HG03342 (cell line): ENCODE data around the gene USH1G.

Source experiments
- ATAC-seq: cut with Tn5 transposase; IDR thresholded peaks from one replicate; pipeline ENCODE4 v1.9.1; 2021; ENCODE audit warnings: mild to moderate bottlenecking, moderate library complexity; ENCODE audit not compliant: unreplicated experiment

Gene USH1G

DNA sequence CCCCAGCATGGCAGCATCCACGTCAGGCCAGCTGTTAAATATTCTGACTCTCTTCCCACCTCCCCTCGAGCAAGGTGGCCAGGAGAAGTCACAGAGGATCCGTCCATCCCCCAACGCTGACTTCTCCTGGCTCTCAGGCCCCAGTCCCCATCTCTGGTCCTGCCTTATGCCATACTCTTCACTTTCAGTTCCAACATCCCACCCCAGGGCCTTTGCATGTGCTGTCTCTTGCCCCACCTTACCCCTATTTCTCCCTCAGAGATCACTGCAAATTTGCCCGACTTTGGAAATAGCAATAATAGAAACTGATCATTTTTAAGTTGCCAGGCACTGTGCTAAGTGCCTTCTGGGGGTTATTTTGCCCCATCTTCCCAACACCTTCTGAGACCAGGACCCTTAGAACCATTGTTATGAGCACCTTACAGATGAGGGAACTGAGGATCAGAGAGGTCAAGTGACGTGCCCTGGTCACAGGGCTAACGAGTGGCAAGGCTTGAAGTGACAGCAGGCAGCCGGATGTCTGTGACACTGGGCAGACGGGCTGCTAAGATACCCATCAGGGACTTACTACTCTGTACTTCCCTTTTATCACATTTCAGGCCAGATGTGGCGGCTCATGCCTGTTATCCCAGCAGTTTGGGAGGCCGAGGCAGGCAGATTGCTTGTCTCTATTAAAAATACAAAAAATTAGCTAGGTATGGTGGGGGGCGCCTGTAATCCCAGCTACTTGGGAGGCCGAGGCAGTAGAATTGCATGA, 31.8 kb upstream of the USH1G start:
- ATAC-seq = no peak

DNA sequence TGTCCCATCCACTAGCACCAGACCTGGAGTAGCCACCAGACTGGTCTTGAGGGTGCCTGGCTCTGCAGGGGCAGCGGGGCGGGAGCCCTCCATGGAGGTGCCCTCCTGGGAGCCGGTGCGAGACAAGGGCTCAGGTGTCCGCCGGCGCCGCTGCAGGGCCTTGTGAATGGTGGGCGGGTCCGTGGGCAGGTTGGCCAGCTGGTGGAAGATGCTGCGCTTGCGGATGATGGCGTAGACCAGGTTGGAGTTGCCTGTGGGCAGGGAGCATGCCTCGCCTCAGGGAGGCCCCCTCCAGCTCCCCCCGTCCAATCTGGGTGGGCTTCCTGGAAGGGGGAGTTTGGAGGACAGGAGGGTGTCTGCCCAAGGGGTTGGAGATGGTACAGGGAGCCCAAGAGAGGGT, 31.1 kb upstream of the USH1G start:
- ATAC-seq = no peak

- ATAC-seq = no peak
Measured at GRCh38 chr17:74953134-74953687, 30.2 kb upstream of the USH1G start.

GRCh38 chr17:74952431-74953133, 29.5 kb upstream of the USH1G start:
- no peak for ATAC-seq

DNA sequence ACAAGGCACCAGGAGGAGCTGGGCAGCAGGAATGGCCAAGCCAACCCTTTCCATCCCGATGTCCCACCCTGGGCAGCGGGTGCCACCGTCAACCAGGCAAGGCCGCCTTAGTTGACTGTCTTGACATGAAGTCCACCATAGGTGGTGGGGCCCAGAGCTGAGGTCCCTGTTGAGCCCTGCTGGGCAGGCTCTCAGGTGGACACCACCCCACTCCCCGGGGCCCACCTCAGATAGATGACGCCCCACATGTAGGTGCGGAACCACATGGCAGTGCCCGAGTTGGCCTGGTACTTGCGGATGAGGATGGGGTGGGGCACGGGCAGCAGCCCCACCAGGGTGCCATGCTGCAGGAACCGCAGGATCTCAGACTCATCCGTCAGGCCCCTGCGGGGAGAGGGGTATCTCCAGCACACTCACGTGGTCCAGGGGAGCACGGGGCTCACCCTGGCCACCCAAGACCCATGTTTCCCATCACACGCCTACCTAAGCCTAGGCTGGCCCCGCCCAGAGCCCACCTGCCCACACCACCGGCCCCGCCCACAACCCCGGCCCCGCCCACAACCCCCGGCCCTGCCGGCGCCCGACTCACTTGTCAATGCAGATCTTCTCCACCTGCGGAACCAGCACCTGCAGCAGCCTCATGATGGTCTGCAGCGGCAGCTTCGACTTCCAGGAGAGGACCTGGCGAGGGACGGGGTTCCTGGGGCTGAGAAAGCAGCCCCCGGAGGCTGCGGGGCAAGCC, 28.8 kb upstream of the USH1G start:
- no peak for ATAC-seq

GRCh38 chr17:74951065-74951464, 28.0 kb upstream of the USH1G start:
- ATAC-seq = no peak

GRCh38 chr17:74950207-74950606, 27.2 kb upstream of the USH1G start:
- no peak for ATAC-seq

DNA sequence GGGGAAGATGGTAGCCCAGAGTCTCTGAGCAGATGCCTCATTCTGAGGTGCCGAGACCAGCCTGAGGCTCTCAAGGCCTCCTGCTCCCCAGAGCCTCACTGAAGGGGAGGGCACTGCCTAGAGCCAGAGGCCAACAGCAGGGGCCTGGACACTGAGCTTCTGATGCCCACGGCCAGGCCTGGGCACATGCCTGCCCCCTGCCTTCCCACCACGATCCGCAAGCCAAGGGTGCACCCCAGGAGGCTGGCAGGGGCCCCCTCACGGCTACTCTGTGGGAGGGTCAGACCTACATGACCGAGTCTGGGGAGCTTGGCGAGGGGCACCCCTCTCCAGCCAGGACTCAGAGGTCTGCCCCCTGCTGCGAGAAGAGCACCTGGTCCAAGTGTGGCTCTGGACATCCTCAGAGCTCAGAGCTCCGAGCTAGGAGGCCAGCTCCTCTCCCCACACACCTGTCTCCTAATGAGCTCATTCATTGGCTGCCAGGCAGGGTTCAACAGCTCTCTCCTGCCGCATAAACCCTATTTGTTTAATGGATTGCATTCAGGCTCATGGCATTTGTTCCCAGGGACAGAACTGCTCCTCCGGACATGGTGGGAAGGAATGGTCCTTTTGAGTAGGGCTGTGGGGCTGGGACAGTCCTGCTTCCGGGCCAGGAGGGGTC, 26.5 kb upstream of the USH1G start:
- ATAC-seq = no peak

GRCh38 chr17:74947041-74947754, 24.1 kb upstream of the USH1G start:
- no peak for ATAC-seq

GRCh38 chr17:74946641-74947040, 23.6 kb upstream of the USH1G start:
- ATAC-seq = no peak

GRCh38 chr17:74945543-74945942, 22.5 kb upstream of the USH1G start:
- no peak for ATAC-seq

DNA sequence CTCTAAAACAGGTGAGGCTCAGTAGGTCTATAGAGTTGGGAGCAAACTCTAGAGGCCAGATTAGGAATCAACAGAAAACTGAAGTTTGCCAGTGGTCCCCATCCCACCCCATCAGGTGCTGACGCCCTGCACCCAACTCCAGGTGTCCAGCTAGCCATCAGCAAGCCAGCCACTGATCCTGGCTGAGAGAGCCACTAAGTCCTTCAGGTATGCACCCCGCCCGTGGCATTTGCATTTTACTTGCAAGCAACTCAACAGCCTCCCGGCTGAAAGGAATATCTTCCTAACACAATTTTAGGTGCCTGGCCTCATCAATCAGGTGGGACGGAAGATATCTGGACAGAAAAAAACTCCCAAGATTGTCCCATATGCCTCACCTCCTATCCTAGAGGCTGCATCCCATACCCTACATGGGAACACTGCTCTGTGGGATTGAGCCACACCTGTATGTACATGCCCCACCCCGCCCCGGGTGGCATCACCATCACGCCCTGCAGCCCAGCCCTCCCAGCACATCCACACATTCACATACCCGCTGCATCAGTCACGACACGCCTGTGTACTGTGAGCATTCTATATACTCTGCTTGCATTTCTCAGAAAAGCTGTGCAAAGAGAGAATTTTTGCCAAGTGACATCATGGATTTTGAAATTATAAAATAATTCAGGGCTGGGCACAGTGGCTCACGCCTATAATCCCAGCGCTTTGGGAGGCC, 20.9 kb upstream of the USH1G start:
- no peak for ATAC-seq

DNA sequence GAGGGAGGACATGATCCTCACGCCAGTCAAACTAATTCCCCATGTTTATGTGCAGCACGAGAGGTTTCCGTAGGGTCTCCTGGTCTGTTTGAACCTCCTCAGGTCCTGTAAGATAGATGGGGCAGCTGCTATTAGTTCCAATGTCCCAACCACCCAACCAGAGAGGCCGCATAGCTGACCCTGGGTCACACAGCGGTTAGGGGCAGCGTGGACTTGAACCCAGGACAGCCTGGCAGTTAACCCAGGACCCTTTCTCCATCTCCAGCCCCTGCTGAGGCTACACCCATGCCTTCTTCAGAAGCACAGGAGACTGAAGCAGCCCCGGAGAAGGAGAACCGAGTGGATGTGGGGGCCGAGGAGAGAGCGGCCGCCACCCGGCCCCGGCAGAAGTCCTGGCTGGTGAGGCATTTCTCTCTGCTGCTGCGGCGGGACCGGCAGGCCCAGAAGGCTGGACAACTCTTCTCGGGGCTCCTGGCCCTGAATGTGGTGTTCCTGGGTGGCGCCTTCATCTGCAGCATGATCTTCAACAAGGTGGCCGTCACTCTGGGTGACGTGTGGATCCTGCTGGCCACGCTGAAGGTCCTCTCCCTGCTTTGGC, 18.2 kb upstream of the USH1G start:
- ATAC-seq = no peak

GRCh38 chr17:74939534-74939933, 16.5 kb upstream of the USH1G start:
- ATAC-seq = no peak

GRCh38 chr17:74938194-74938950, 15.3 kb upstream of the USH1G start:
- no peak for ATAC-seq

- ATAC-seq = no peak
Measured at GRCh38 chr17:74937064-74938051, 14.3 kb upstream of the USH1G start.

- no peak for ATAC-seq
Measured at GRCh38 chr17:74936470-74936799, 13.4 kb upstream of the USH1G start.
